Measurements from ENCODE around the gene MRRF. TPM values are rescaled to one million over a fixed set of nuclear protein-coding genes. Genes with fewer than 3 reads are reported as not detected.

Gene MRRF
- total RNA-seq, 1 experiment from 2014 or later: 67.3 TPM

DNA sequence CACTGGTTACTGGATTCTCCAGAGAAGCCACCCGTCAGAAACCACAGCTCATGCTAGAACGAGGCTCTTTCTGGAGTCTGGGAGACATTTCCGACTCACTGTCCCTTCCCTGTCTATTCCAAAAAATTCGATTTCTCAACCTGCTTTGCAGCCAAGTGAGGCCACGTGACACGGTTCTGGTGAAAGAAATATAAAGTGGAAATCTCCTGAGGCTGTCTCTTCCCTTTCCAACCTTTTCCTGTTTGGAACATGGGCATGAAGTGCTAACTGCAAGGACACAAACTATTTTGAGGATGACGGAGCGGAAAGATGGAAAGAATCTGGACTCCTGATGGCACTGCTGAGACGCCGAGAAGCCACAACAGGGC is 100.1 kb downstream of the MRRF start:
- no peak overlapping the region for H2AFZ ChIP-seq (ENCODE audit: low read length)
- no peaks in the 10 kb centered on the region for H3K4me1 ChIP-seq (ENCODE audit: low read length)
- no peaks in the 10 kb centered on the region for H3K9me3 ChIP-seq (ENCODE audit: low read length)
- no peak overlapping the region for H3K9ac ChIP-seq (ENCODE audit: low read length)
- H4K20me1 ChIP-seq (ENCODE audit: insufficient read depth, low read depth, low read length): no peaks in the 10 kb centered on the region
- H3K27me3 ChIP-seq (ENCODE audit: low read length): no peaks in the 10 kb centered on the region
- H3K36me3 ChIP-seq (ENCODE audit: insufficient read depth, low read length): no peaks in the 10 kb centered on the region
- H3K9me2 ChIP-seq (replicated peaks; ENCODE audit: insufficient read depth, low read length): no peaks in the 10 kb centered on the region
- no peak overlapping the region for H3K4me2 ChIP-seq (ENCODE audit: low read depth, low read length, poor library complexity, severe bottlenecking)
- H3K79me2 ChIP-seq (ENCODE audit: low read length): no peaks in the 10 kb centered on the region
- no peak for DNase-seq
- no peak overlapping the region for H3K4me3 ChIP-seq (ENCODE audit: low read length)
- no peak overlapping the region for H3K27ac ChIP-seq (ENCODE audit: low read length)

DNA sequence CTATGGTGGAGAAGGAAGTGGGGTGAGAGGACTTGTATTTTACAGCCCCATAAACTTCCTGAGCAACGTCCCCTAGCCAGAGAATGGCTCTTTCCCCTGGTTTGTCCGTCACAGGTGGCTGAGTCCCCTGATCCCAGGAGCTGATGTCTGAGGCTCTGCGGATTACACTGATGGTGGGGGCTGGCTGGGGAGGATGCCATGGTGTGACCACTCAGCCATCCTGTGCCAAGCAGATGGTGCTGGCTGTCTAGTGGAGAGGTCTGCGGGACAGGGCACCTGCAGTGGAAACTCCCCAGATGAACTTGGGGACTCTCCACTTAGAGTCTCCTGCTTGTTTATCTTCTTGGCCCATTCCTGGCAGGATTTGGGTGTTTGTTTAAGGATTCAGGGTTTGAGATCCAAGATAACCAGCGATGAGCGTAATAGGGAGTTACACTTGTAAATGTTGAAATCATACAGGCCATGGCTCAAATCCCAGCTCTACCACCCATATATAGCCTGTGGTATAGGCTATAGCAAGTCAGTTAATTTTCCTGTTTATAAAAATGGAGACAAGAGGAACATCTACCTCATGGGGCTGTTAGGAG is 101.5 kb downstream of the MRRF start:
- DNase-seq: no peak
- Histone ChIP-seq H3K4me3 (ENCODE audit: low read length) (no peak overlapping the region), H3K36me3 (ENCODE audit: insufficient read depth, low read length) (no peaks in the 10 kb centered on the region), H3K4me1 (ENCODE audit: low read length) (peaks cover 8% of the 10 kb centered on the region), H4K20me1 (ENCODE audit: insufficient read depth, low read depth, low read length) (no peaks in the 10 kb centered on the region), H3K27ac (ENCODE audit: low read length) (no peak overlapping the region), H3K9me2 (replicated peaks; ENCODE audit: insufficient read depth, low read length) (no peaks in the 10 kb centered on the region), H3K9me3 (ENCODE audit: low read length) (no peaks in the 10 kb centered on the region), H3K79me2 (ENCODE audit: low read length) (no peaks in the 10 kb centered on the region), H3K9ac (ENCODE audit: low read length) (no peak overlapping the region), H3K4me2 (ENCODE audit: low read depth, low read length, poor library complexity, severe bottlenecking) (no peak overlapping the region), H3K27me3 (ENCODE audit: low read length) (no peaks in the 10 kb centered on the region), H2AFZ (ENCODE audit: low read length) (no peak overlapping the region)

DNA sequence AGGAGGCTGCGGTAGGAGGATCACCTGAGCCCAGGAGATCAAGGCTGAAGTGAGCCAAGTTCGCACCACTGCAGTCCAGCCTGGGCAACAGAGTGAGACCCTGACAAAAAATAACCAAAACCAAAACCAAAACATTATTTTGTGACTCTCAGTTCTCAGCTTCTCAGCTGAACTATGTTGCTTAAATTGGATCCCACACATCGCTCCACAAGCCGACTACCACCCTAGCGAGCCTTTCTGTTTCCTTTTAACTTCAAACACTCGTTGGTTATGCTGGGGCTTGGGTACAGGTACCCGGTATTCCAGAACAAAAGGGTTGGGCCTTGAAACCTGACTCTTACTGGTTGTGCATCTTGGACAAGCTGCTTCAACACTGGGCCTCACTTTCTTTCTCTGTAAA is 102.4 kb downstream of the MRRF start:
- Histone ChIP-seq H3K79me2 (ENCODE audit: low read length) (no peaks in the 10 kb centered on the region), H3K4me3 (ENCODE audit: low read length) (no peak overlapping the region), H3K27me3 (ENCODE audit: low read length) (no peaks in the 10 kb centered on the region), H2AFZ (ENCODE audit: low read length) (no peak overlapping the region), H3K9me2 (replicated peaks; ENCODE audit: insufficient read depth, low read length) (no peaks in the 10 kb centered on the region), H3K9me3 (ENCODE audit: low read length) (no peaks in the 10 kb centered on the region), H3K9ac (ENCODE audit: low read length) (no peak overlapping the region), H3K27ac (ENCODE audit: low read length) (no peak overlapping the region), H3K4me1 (ENCODE audit: low read length) (peaks cover 12% of the 10 kb centered on the region), H4K20me1 (ENCODE audit: insufficient read depth, low read depth, low read length) (no peaks in the 10 kb centered on the region), H3K4me2 (ENCODE audit: low read depth, low read length, poor library complexity, severe bottlenecking) (no peak overlapping the region), H3K36me3 (ENCODE audit: insufficient read depth, low read length) (no peaks in the 10 kb centered on the region)
- no peak for DNase-seq

DNA sequence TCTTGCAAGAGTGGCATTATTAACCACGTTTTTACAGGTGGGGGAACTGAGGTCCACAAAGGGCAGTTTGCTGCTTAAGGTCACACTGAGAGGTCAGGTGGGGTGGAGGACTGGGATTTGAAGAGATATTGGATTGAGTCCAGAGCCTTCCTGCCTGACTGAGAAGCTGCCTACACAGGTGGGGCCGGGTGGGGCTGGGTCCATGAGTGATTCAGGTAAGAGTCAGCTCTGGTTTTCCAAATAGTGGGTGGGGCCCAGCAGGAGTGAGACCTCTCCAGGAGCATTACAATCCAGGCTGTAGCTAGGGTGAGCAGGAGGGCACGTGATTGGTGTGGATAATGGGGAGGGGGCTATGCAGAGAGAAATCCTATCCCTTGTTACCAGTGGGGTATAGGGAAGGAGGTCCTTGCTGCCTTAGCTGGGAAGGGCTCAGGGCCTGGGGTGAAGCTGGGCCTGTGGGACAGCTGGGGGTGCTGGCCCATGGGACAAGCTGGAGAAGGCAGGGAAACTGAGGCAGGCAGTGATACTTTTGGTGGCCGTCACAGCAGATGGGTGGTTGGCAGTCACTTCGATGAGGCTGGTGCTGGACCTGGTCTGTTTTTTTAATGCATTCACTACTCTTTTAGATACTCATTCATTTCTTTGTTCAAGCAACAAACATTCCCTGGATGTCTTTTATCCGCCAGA is 103.2 kb downstream of the MRRF start:
- Histone ChIP-seq H3K9ac (ENCODE audit: low read length) (no peak overlapping the region), H3K4me1 (ENCODE audit: low read length) (peaks cover 12% of the 10 kb centered on the region), H4K20me1 (ENCODE audit: insufficient read depth, low read depth, low read length) (no peaks in the 10 kb centered on the region), H3K9me3 (ENCODE audit: low read length) (no peaks in the 10 kb centered on the region), H2AFZ (ENCODE audit: low read length) (no peak overlapping the region), H3K4me2 (ENCODE audit: low read depth, low read length, poor library complexity, severe bottlenecking) (no peak overlapping the region), H3K36me3 (ENCODE audit: insufficient read depth, low read length) (no peaks in the 10 kb centered on the region), H3K27ac (ENCODE audit: low read length) (no peak overlapping the region), H3K79me2 (ENCODE audit: low read length) (no peaks in the 10 kb centered on the region), H3K4me3 (ENCODE audit: low read length) (no peak overlapping the region), H3K9me2 (replicated peaks; ENCODE audit: insufficient read depth, low read length) (no peaks in the 10 kb centered on the region), H3K27me3 (ENCODE audit: low read length) (no peaks in the 10 kb centered on the region)
- no peak for DNase-seq

DNA sequence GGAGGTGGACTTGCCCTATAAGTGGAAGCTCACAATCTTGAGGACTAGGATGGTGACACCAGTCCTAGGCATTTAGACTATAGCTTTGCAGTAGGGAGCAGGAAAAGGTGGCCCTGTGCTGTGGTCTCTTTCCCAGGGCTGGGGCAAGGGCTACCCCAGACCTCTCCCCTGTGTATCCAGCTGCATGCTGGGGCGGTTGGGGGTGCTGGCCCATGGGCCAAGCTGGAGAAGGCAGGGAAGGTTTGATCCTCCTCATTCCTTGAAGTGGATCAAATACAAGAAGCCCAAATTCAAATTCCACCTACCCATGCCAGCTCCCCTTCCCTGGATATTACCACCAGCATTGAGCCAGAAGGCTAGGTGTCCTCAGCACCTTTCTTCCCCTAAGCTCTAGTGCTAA is 104.0 kb downstream of the MRRF start:
- Histone ChIP-seq H3K4me2 (ENCODE audit: low read depth, low read length, poor library complexity, severe bottlenecking) (no peak overlapping the region), H3K9me3 (ENCODE audit: low read length) (no peaks in the 10 kb centered on the region), H3K36me3 (ENCODE audit: insufficient read depth, low read length) (no peaks in the 10 kb centered on the region), H3K27ac (ENCODE audit: low read length) (no peak overlapping the region), H3K27me3 (ENCODE audit: low read length) (no peaks in the 10 kb centered on the region), H4K20me1 (ENCODE audit: insufficient read depth, low read depth, low read length) (no peaks in the 10 kb centered on the region), H3K9ac (ENCODE audit: low read length) (no peak overlapping the region), H3K4me1 (ENCODE audit: low read length) (peaks cover 12% of the 10 kb centered on the region), H3K4me3 (ENCODE audit: low read length) (no peak overlapping the region), H3K9me2 (replicated peaks; ENCODE audit: insufficient read depth, low read length) (no peaks in the 10 kb centered on the region), H2AFZ (ENCODE audit: low read length) (no peak overlapping the region), H3K79me2 (ENCODE audit: low read length) (no peaks in the 10 kb centered on the region)
- DNase-seq: no peak

DNA sequence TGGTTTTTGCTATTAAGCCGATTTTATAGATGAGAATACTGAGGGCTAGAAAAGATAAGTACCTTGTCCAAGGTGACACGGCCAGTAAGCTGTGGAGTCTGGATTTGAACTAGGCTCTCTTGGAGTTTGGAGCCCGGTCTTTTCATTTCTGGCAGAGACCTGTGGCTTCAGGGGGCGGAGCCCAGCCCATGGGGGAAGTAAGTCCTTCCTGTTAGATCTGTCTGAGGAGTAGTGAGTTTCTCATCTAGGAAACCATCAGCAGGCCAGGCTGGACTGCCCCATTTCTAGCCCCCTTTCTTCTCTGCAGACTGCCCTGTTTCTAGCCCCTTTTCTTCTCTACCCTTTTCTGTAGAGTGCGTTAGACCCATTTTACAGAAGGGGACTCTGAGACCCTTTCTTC is 105.6 kb downstream of the MRRF start:
- H3K9me2 ChIP-seq (replicated peaks; ENCODE audit: insufficient read depth, low read length): no peaks in the 10 kb centered on the region
- no peaks in the 10 kb centered on the region for H3K36me3 ChIP-seq (ENCODE audit: insufficient read depth, low read length)
- peak overlapping the region; percentile 42; the same call in 1 of the 2 replicates for H3K4me3 ChIP-seq (ENCODE audit: low read length)
- no peaks in the 10 kb centered on the region for H4K20me1 ChIP-seq (ENCODE audit: insufficient read depth, low read depth, low read length)
- H3K79me2 ChIP-seq (ENCODE audit: low read length): no peaks in the 10 kb centered on the region
- peak overlapping the region; percentile 62; the same call in 1 of the 2 replicates for H2AFZ ChIP-seq (ENCODE audit: low read length)
- no peaks in the 10 kb centered on the region for H3K27me3 ChIP-seq (ENCODE audit: low read length)
- H3K4me2 ChIP-seq (ENCODE audit: low read depth, low read length, poor library complexity, severe bottlenecking): peak overlapping the region; percentile 43
- H3K9me3 ChIP-seq (ENCODE audit: low read length): no peaks in the 10 kb centered on the region
- H3K4me1 ChIP-seq (ENCODE audit: low read length): peaks cover 12% of the 10 kb centered on the region
- no peak overlapping the region for H3K27ac ChIP-seq (ENCODE audit: low read length)
- peak overlapping the region; percentile 6; the same call in 1 of the 2 replicates for H3K9ac ChIP-seq (ENCODE audit: low read length)
- DNase-seq: no peak

DNA sequence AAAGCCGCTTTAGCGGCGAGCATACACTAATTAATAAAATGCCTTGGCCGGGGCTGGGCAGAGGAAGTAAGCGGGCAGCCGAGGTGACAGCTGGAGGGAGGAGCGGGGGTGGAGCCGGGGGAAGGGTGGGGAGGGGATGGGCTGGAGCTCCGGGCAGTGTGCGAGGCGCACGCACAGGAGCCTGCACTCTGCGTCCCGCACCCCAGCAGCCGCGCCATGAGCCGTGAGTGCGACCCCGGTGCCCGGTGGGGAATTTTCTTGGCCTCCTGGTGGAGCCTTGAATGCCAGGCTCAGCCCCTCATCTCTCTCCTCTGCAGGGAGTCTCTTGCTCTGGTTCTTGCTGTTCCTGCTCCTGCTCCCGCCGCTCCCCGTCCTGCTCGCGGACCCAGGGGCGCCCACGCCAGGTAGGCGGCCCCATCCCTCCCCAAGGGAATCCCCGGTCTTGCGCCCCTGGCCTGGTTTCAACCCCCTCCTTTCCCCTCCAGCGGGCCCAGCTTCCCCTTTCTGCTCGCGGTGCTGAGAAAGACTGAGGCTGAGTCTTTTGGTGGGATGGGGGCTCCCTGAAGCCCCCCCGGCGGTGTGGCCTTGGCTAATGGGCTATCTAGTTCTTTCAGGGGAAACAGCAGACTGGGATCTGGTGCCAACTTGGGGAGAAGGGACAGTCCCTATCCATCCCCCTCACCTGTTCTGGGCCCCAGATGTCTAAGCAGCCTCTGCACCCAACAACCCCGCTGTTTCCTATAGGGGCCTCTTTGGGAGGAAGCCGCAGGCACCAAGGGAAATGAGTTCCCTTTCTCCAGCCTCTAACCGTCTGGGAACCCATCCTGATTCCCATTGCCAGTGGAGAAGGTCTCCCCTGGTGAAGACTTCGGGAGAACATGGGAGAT is 106.4 kb downstream of the MRRF start, which contains the start of gene PTGS1:
TSS of gene PTGS1 (plus strand) at position 156 of the 887 bp plus-strand sequence. CDS start at position 217, 61 bp downstream.
- peak within 1 kb of the TSS; percentile 10; the same call in 1 of the 2 replicates for H3K9ac ChIP-seq (ENCODE audit: low read length)
- peak within 1 kb of the TSS; percentile 43 for H3K4me2 ChIP-seq (ENCODE audit: low read depth, low read length, poor library complexity, severe bottlenecking)
- no peaks in the 10 kb centered on the region for H3K36me3 ChIP-seq (ENCODE audit: insufficient read depth, low read length)
- H3K4me3 ChIP-seq (ENCODE audit: low read length): peak within 1 kb of the TSS; percentile 42; the same call in 1 of the 2 replicates
- peak within 1 kb of the TSS; percentile 62; the same call in 1 of the 2 replicates for H2AFZ ChIP-seq (ENCODE audit: low read length)
- no peaks in the 10 kb centered on the region for H3K9me3 ChIP-seq (ENCODE audit: low read length)
- peak; percentile 64 for DNase-seq
- no peaks in the 10 kb centered on the region for H3K9me2 ChIP-seq (replicated peaks; ENCODE audit: insufficient read depth, low read length)
- no peaks in the 10 kb centered on the region for H3K79me2 ChIP-seq (ENCODE audit: low read length)
- H3K4me1 ChIP-seq (ENCODE audit: low read length): peaks cover 12% of the 10 kb centered on the region
- H4K20me1 ChIP-seq (ENCODE audit: insufficient read depth, low read depth, low read length): no peaks in the 10 kb centered on the region
- H3K27ac ChIP-seq (ENCODE audit: low read length): no peak within 1 kb of the TSS
- H3K27me3 ChIP-seq (ENCODE audit: low read length): no peaks in the 10 kb centered on the region

DNA sequence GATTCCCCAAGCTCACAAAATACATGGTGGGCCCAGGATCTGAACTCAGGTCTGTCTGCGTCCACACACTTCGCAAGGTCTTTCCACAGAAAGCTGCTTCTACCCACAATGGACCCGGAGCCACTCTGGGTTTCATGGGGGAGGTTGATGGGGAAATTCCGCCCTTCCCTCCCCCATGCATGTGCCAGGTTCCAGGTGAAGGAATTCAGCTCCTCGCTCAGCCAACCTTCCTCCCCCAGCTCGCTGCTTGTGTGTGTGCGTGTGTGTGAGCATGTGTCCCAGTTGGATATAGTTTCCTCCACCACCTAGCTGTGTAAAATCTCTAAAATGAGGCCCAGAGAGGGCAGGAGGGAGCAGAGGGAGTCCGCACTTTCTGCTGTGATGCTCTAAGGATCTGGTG is 107.2 kb downstream of the MRRF start:
- H4K20me1 ChIP-seq (ENCODE audit: insufficient read depth, low read depth, low read length): no peaks in the 10 kb centered on the region
- no peaks in the 10 kb centered on the region for H3K9me2 ChIP-seq (replicated peaks; ENCODE audit: insufficient read depth, low read length)
- H3K27ac ChIP-seq (ENCODE audit: low read length): no peak overlapping the region
- H2AFZ ChIP-seq (ENCODE audit: low read length): no peak overlapping the region
- H3K4me3 ChIP-seq (ENCODE audit: low read length): no peak overlapping the region
- peaks cover 12% of the 10 kb centered on the region for H3K4me1 ChIP-seq (ENCODE audit: low read length)
- no peaks in the 10 kb centered on the region for H3K36me3 ChIP-seq (ENCODE audit: insufficient read depth, low read length)
- DNase-seq: no peak
- H3K9ac ChIP-seq (ENCODE audit: low read length): no peak overlapping the region
- H3K4me2 ChIP-seq (ENCODE audit: low read depth, low read length, poor library complexity, severe bottlenecking): no peak overlapping the region
- H3K79me2 ChIP-seq (ENCODE audit: low read length): no peaks in the 10 kb centered on the region
- H3K9me3 ChIP-seq (ENCODE audit: low read length): no peaks in the 10 kb centered on the region
- no peaks in the 10 kb centered on the region for H3K27me3 ChIP-seq (ENCODE audit: low read length)
